ENCODE results near the gene DMAC2.
"Not testable (repeated sequence)": the region's sequence is repeated elsewhere in the genome, so short reads cannot be mapped to it uniquely, and the experiment has no call there.

DMAC2 gene

DNA sequence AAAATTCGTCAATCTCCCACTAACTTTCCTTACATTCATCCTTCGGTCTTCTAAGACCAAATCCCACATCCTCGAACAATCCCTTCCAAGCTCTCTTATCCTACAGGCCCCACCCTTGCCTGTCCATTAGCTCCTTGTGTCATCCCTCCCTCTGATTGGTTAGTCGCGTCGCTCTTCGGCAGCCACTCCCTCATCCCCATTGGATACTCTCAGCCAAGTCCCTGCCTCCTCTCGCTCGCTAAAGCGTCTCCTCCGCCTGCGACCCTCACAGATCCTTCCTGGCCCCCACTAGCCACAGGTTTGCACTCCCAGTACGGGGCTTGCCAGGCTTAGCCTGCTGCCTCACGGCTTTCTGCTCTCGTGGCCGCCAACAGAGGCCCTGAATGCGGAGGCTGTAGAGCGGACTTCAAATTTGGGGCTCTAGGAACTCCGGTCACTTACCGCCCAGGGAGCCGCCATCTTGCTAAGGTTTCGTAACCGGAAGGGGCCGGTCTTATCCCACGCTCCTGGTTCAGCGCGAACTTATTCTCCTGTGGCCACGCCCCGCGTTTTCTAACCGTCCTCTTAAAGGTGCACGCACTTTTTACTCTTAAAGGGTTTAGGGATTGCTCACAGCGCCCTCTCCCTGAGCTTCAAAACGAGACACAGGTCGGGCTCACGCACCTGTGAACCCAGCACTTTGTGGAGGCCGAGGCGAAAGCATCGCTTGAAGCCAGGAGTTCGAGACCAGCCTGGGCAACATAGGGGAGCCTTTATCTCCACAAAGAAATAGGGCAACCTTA, at the start of gene DMAC2:
Gene DMAC2, minus strand, starts transcription at position 472 of the 782 bp plus-strand sequence. Its CDS starts 13 bp downstream, at position 459.
- peak; percentile 88 to 90 for DNase-seq (ENCODE audit: low read depth in 2 of 2)

- not testable (repeated sequence) for DNase-seq (ENCODE audit: low read depth in 2 of 2)
These were observed 47.2 kb upstream of the DMAC2 start for GRCh38 chr19:41486953-41487352.

- DNase-seq (ENCODE audit: low read depth in 2 of 2) = no peak
These were observed 45.1 kb upstream of the DMAC2 start for GRCh38 chr19:41484822-41485221.

GRCh38 chr19:41480336-41480735, 40.6 kb upstream of the DMAC2 start:
- DNase-seq (ENCODE audit: low read depth in 2 of 2) = no peak

GRCh38 chr19:41479757-41480191, 40.1 kb upstream of the DMAC2 start:
- DNase-seq (ENCODE audit: low read depth in 2 of 2) = no peak

DNA sequence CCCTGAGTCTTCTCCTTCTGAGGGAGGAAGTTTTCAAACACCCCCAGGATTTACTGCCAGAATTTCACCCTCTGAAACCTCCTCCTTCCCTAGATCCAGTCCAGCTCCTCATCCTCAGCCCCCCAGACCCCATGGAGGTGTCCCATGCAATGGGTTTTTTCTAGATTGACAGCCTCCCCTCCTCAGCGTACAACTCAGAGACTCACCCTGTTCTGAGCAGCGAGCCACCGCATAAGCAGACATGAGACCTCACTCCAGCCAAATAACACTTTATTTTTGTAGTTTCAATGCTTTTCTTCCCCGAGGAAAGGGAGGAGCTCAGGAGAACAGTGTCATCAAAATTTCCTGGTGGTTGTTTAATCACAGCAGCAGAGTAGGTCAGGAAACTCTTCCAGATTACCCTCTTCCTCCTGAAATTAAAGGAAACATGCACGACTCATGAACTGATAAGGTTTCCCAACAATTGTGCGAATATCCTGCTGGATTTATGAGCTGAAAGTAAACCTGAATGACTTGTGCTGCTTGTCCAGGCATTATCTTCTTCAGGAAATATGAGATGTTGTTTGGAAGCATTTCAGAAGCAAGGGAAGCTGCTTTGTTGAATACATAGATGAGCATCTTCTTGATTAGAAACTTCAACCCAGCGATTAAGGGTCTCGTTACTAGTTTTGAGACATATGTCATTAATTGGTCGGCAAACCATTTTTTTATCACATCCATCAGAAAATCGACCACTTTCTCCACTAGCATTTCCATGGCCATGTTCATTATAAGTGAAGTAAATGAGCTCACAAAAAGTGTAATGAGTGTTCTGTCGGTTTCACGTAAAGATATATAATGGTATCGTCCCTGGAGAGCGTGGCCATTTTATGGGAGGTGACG, 39.4 kb upstream of the DMAC2 start:
- no peak for DNase-seq (ENCODE audit: low read depth in 2 of 2)

DNA sequence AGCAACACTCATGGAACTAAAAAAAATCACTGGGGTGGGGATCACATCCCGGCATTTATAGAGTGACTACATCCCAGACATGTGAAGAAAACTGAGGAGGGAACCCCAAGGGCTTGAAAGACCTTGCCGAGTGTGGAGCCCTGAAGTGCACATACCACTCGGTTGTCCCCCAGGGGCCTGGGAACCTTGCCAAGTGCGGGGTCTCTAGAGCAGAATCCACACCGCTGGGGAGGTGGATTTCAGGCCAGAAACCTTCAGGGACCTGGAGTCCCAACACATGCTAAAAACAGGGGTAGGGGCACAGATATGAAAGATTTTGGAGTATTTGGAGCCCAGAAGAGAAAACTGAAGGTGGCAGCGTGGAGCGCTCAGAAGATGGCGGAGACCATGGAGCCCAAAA, 38.5 kb upstream of the DMAC2 start:
- DNase-seq (ENCODE audit: low read depth in 2 of 2) = no peak

DNA sequence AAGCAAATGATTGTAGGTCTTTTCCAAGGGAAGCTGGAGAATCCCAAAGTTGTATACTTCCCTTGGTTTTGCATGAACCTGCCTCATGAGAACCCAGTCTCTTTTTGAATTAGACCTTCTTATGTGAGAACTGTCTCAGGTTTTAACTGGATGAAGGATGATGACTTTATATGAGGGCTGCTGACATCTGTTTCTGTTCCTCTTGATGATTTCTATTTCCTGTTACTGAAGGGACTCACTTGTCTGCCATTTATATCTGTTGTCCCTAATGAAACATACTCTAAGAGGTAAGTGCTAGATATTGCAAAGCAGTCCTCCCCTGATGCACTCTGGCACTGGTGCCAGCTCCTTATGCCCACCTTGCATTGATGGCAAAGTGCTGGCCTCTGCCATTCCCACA, 36.9 kb upstream of the DMAC2 start:
- DNase-seq (ENCODE audit: low read depth in 2 of 2) = no peak

GRCh38 chr19:41463257-41464256, 23.8 kb upstream of the DMAC2 start:
- DNase-seq (ENCODE audit: low read depth in 2 of 2) = not testable (repeated sequence)

DNA sequence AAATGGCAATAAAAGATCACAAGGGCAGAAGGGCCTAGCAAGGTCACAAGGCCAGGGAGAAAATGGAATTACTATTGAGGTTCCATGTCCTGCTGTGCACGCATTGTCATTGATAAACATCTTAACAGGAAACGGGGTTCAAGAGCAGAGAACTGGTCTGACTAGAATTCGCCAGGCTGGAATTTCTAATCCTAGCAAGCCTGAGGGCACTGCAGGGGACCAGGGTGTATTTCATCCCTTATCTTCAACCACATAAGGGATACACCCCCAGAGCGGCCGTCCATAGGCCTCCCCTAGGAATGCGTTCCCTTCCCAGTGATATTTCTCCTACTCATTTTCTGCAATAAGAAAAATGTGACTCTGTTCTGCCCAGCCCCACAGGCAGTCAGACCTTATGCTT, 22.8 kb upstream of the DMAC2 start:
- no peak for DNase-seq (ENCODE audit: low read depth in 2 of 2)

- no peak for DNase-seq (ENCODE audit: low read depth in 2 of 2)
These were observed 17.5 kb upstream of the DMAC2 start for GRCh38 chr19:41457241-41457640.

- no peak for DNase-seq (ENCODE audit: low read depth in 2 of 2)
These were observed 16.7 kb upstream of the DMAC2 start for GRCh38 chr19:41456342-41456918.

DNA sequence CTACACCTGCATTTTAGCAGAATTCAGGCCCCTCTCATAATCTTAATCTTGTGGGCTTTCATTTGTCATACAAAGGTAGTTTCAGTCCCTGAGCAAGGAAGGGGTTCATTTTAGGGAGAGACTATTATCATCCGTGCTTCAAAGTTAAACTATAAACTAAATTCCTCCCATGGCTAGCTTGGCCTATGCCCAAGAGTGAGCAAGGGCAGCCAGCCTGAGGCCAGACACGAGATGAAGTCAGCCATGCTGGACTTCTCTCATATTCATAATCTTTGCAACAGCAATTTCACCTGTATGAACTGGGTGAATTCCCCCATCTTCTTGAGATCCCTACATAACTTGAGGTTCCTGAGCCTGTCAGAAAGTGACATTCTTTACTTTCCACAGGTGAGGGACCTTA, 16.2 kb upstream of the DMAC2 start:
- no peak for DNase-seq (ENCODE audit: low read depth in 2 of 2)

- no peak for DNase-seq (ENCODE audit: low read depth in 2 of 2)
These were observed 13.0 kb upstream of the DMAC2 start for GRCh38 chr19:41452584-41453275.

DNA sequence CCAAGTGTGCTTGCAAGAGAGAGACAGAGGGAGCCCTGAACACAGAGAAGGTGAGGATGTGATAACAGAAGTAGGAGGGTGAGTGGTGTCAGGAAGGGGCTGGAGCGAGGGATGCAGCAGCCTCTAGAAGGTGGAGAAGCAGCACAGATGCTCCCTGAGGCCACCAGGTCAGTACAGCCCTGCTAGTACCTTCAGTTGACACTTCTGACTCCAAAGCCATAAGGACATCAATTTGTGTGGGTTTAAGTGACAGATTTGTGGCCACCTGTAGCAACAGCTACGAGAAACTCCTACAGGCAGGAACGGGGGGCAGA, 10.1 kb upstream of the DMAC2 start:
- no peak for DNase-seq (ENCODE audit: low read depth in 2 of 2)

GRCh38 chr19:41449079-41449864, 9.6 kb upstream of the DMAC2 start:
- DNase-seq (ENCODE audit: low read depth in 2 of 2) = peak in 1 of 2 experiments; percentile 22

GRCh38 chr19:41447732-41448332, 8.1 kb upstream of the DMAC2 start:
- no peak for DNase-seq (ENCODE audit: low read depth in 2 of 2)

- DNase-seq (ENCODE audit: low read depth in 2 of 2) = no peak
These were observed 5.9 kb upstream of the DMAC2 start for GRCh38 chr19:41445575-41445974.

DNA sequence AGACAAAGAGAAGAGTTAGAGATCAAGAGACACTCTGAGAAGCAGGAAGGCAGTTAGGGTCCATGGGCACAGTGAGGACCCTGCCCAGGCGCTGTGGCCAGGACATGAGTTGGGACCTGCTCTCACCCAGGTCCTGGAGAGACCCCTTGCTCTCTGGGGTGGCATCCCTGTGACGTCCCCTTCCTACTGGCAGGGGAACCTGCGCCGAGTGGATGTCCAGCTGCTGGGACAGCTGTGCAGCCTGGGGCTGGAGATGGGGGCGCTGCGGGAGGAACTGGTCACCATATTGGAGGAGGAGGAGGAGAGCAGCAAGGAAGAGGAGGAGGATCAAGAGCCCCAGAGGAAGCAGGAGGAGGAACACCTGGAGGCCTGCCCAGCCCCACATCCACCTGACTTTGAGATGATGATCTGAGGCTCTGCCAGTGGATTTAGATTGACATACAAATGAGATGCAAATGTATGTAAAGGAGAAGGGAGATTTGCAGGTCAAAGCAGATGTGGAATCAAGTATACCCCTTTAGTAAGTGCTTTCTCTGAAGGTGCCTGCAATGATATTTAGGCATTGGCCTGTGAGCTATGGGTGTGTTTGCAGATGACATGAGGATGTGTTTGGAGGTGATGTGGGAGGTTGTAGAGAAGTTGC, 4.2 kb upstream of the DMAC2 start:
- no peak for DNase-seq (ENCODE audit: low read depth in 2 of 2)

All from fibroblast of skin of left biceps (primary cell).